HEK293T (cell line): ENCODE results near the gene PRKG1.
"Not testable (repeated sequence)": the region's sequence is repeated elsewhere in the genome, so short reads cannot be mapped to it uniquely, and the experiment has no call there.

ENCODE experiments used
- ARNT ChIP-seq: fragments of 450-650 bp; IDR thresholded peaks from 2 replicates; pipeline ENCODE4 v1.6.1; 2017; ENCODE audit warnings: mild to moderate bottlenecking
- CTBP1 ChIP-seq: fragments of 450-650 bp; IDR thresholded peaks from 2 replicates; pipeline ENCODE4 v1.6.1; 2016; ENCODE audit warnings: borderline replicate concordance
- ELF4 ChIP-seq: fragments of 450-650 bp; IDR thresholded peaks from 2 replicates; pipeline ENCODE4 v1.6.1; 2017; ENCODE audit warnings: antibody characterized with exemption
- FOXA1 ChIP-seq: fragments of 450-650 bp; IDR thresholded peaks from 2 replicates; pipeline ENCODE4 v1.6.1; 2016; ENCODE audit warnings: mild to moderate bottlenecking
- FOXK2 ChIP-seq: fragments of 450-650 bp; IDR thresholded peaks from 2 replicates; pipeline ENCODE4 v1.6.1; 2016; ENCODE audit warnings: mild to moderate bottlenecking
- FOXM1 ChIP-seq: fragments of 450-650 bp; IDR thresholded peaks from 2 replicates; pipeline ENCODE4 v1.6.1; 2017; ENCODE audit warnings: mild to moderate bottlenecking, borderline replicate concordance
- HDGF ChIP-seq: fragments of 450-650 bp; IDR thresholded peaks from 2 replicates; pipeline ENCODE4 v1.6.1; 2017; ENCODE audit warnings: antibody characterized with exemption, borderline replicate concordance
- L3MBTL2 ChIP-seq: fragments of 450-650 bp; conservative IDR thresholded peaks from 2 replicates; pipeline ENCODE4 v1.6.1; 2016; ENCODE audit warnings: mild to moderate bottlenecking
- LEF1 ChIP-seq: fragments of 450-650 bp; IDR thresholded peaks from 2 replicates; pipeline ENCODE4 v1.6.1; 2017; ENCODE audit warnings: mild to moderate bottlenecking, borderline replicate concordance
- NFRKB ChIP-seq: fragments of 450-650 bp; IDR thresholded peaks from 2 replicates; pipeline ENCODE4 v1.6.1; 2016; ENCODE audit warnings: mild to moderate bottlenecking, moderate library complexity
- SP1 ChIP-seq: fragments of 450-650 bp; IDR thresholded peaks from 2 replicates; pipeline ENCODE4 v1.6.1; 2017
- SUZ12 ChIP-seq: fragments of 450-650 bp; IDR thresholded peaks from 2 replicates; pipeline ENCODE4 v1.6.1; 2016; ENCODE audit warnings: mild to moderate bottlenecking
- TARDBP ChIP-seq: fragments of 450-650 bp; IDR thresholded peaks from 2 replicates; pipeline ENCODE4 v1.6.1; 2016
- ZNF384 ChIP-seq: fragments of 450-650 bp; IDR thresholded peaks from 2 replicates; pipeline ENCODE4 v1.6.1; 2016

GRCh38 chr10:51688826-51689225 lies 614.5 kb downstream of the PRKG1 start:
- not testable (repeated sequence) for TF ChIP-seq FOXA1, SP1, TARDBP, NFRKB, FOXM1, ELF4, SUZ12, CTBP1, LEF1, FOXK2, ARNT, L3MBTL2, HDGF, ZNF384
